Measurements from ENCODE around the gene PCDHA8.
A peak's percentile ranks its signal among the peaks of the same experiment; 100 is the strongest.
"Not testable (repeated sequence)": the region's sequence is repeated elsewhere in the genome, so short reads cannot be mapped to it uniquely, and the experiment has no call there.

The PCDHA8 gene

DNA sequence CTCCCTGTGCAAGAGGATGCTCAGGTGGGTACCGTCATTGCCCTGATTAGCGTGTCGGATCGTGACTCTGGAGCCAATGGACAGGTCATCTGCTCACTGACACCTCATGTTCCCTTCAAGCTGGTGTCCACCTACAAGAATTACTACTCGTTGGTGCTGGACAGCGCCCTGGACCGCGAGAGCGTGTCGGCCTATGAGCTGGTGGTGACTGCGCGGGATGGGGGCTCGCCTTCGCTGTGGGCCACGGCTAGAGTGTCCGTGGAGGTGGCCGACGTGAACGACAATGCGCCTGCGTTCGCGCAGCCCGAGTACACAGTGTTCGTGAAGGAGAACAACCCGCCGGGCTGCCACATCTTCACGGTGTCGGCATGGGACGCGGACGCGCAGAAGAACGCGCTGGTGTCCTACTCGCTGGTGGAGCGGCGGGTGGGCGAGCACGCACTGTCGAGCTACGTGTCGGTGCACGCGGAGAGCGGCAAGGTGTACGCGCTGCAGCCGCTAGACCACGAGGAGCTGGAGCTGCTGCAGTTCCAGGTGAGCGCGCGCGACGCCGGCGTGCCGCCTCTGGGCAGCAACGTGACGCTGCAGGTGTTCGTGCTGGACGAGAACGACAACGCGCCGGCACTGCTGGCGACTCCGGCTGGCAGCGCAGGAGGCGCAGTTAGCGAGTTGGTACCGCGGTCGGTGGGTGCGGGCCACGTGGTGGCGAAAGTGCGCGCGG lies 35.7 kb downstream of the PCDHA8 start:
- not testable (repeated sequence) for H3K4me3 Mint-ChIP-seq
- H3K9me3 Mint-ChIP-seq = peaks cover 33% of the 10 kb centered on the region

GRCh38 chr5:140877262-140877581 lies 36.2 kb downstream of the PCDHA8 start:
- Mint-ChIP-seq H3K27me3 (ENCODE audit: low read depth) (no peaks in the 10 kb centered on the region), H3K4me1 (ENCODE audit: low read depth) (no peaks in the 10 kb centered on the region), H3K27ac (no peak overlapping the region), H3K36me3 (ENCODE audit: low read depth) (peaks cover 1% of the 10 kb centered on the region), H3K4me3 (no peak overlapping the region), H3K9me3 (peaks cover 30% of the 10 kb centered on the region)

More for the DNA sequence above, 35.7 kb downstream of the PCDHA8 start:
- not testable (repeated sequence) for H3K27ac Mint-ChIP-seq; H3K4me1 Mint-ChIP-seq (ENCODE audit: low read depth); H3K27me3 Mint-ChIP-seq (ENCODE audit: low read depth); H3K36me3 Mint-ChIP-seq (ENCODE audit: low read depth)

- Mint-ChIP-seq H3K9me3 (peaks cover 22% of the 10 kb centered on the region), H3K27me3 (ENCODE audit: low read depth) (no peaks in the 10 kb centered on the region), H3K4me3 (no peak within 1 kb of the TSS), H3K4me1 (ENCODE audit: low read depth) (no peaks in the 10 kb centered on the region), H3K36me3 (ENCODE audit: low read depth) (peaks cover 1% of the 10 kb centered on the region), H3K27ac (peak within 1 kb of the TSS; percentile 42)
Measured at GRCh38 chr5:140881889-140882590, 41.1 kb downstream of the PCDHA8 start, which contains the start of gene PCDHA13. PCDHA13 (plus strand) TSS chr5:140882124; CDS start chr5:140882269, 145 bp downstream.

- Mint-ChIP-seq H3K36me3 (ENCODE audit: low read depth) (peaks cover 1% of the 10 kb centered on the region), H3K9me3 (peaks cover 25% of the 10 kb centered on the region), H3K4me3 (no peak overlapping the region), H3K27me3 (ENCODE audit: low read depth) (no peaks in the 10 kb centered on the region), H3K4me1 (ENCODE audit: low read depth) (no peaks in the 10 kb centered on the region), H3K27ac (peak overlapping the region; percentile 42)
Measured at GRCh38 chr5:140882591-140882899, 41.6 kb downstream of the PCDHA8 start.

- H3K27ac Mint-ChIP-seq = no peak overlapping the region
- H3K36me3 Mint-ChIP-seq (ENCODE audit: low read depth) = peaks cover 1% of the 10 kb centered on the region
- no peak overlapping the region for H3K4me3 Mint-ChIP-seq
- H3K4me1 Mint-ChIP-seq (ENCODE audit: low read depth) = no peaks in the 10 kb centered on the region
- peaks cover 25% of the 10 kb centered on the region for H3K9me3 Mint-ChIP-seq
- H3K27me3 Mint-ChIP-seq (ENCODE audit: low read depth) = no peaks in the 10 kb centered on the region
Measured at GRCh38 chr5:140883373-140883772, 42.4 kb downstream of the PCDHA8 start.

GRCh38 chr5:140883927-140884697 lies 43.1 kb downstream of the PCDHA8 start:
- Mint-ChIP-seq H3K36me3 (ENCODE audit: low read depth) (peaks cover 1% of the 10 kb centered on the region), H3K9me3 (peaks cover 25% of the 10 kb centered on the region), H3K27ac (no peak overlapping the region), H3K4me1 (ENCODE audit: low read depth) (no peaks in the 10 kb centered on the region), H3K27me3 (ENCODE audit: low read depth) (no peaks in the 10 kb centered on the region), H3K4me3 (no peak overlapping the region)
